ENCODE data around the gene HNRNPAB.

DNA sequence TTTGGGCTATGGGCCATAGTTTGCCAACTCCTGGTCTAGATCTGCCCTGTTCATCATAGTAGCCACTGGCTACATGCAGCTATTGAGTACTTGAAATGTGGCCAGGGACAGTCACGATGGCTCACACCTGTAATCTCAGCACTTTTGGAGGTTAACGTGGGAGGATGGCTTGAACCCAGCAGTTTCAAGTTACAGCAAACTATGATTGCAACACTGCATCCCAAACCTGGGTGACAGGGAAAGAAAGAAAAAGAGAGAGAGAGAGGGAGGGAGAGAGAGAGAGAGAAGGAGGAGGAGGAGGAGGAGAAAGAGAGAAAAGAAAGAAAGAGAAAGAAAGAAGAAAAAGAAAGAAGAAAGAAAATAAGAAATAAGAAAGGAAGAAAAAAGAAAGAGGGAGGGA is 12.1 kb upstream of the HNRNPAB start:
- TF ChIP-seq, protein P1, sequence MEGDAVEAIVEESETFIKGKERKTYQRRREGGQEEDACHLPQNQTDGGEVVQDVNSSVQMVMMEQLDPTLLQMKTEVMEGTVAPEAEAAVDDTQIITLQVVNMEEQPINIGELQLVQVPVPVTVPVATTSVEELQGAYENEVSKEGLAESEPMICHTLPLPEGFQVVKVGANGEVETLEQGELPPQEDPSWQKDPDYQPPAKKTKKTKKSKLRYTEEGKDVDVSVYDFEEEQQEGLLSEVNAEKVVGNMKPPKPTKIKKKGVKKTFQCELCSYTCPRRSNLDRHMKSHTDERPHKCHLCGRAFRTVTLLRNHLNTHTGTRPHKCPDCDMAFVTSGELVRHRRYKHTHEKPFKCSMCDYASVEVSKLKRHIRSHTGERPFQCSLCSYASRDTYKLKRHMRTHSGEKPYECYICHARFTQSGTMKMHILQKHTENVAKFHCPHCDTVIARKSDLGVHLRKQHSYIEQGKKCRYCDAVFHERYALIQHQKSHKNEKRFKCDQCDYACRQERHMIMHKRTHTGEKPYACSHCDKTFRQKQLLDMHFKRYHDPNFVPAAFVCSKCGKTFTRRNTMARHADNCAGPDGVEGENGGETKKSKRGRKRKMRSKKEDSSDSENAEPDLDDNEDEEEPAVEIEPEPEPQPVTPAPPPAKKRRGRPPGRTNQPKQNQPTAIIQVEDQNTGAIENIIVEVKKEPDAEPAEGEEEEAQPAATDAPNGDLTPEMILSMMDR (IDR thresholded peaks at IDR 0.05; ENCODE audit: poor library complexity), result no peak
- TF ChIP-seq EZH2phosphoT487 (IDR thresholded peaks at IDR 0.05; ENCODE audit: low read depth, severe bottlenecking, unreplicated experiment) (no peak), EZH2 (IDR thresholded peaks at IDR 0.05; ENCODE audit: borderline replicate concordance) (no peak)
